ENCODE results near the gene EPHA4. TPM values are rescaled to one million over a fixed set of nuclear protein-coding genes. Genes with fewer than 3 reads are reported as not detected.
"Not testable (repeated sequence)": the region's sequence is repeated elsewhere in the genome, so short reads cannot be mapped to it uniquely, and the experiment has no call there.

EPHA4 gene
- total RNA-seq, 2 donors from 2014 or later: 0.73 to 5.2 TPM

DNA sequence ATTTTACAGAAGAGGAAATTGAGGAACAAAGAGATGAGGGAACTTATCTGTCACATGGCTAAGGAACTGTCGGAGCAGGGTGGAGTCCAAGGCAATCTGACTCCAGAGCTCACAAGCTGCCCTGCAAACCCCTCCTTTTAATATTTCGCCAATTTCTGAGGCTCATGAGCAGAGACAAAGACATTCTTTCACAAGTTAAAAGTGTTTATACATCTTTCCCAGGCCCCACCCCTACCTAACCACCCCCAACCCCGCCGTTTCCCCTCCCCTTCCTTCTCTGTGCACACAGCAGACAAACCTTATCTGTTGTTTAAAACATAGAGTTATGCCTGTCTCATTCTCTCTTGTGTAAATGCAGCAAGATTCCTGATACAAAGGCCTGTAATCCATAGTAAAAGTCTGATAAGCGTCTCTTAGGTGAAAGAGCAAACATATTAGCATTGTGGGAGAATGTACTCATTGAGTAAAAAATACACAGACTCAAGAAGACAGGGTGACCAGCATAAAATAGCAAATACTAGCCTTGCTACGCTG, 44.3 kb downstream of the EPHA4 start:
- peaks cover 0 to 4% of the 10 kb centered on the region in 2 donors for H3K9me3 Mint-ChIP-seq
- peak overlapping the region in 1 of 2 donors; percentile 34 for H3K27ac Mint-ChIP-seq
- no peak for ATAC-seq
- no peak for DNase-seq (ENCODE audit: low spot score in 2 of 2)
- peaks cover 0 to 7% of the 10 kb centered on the region in 2 donors for H3K36me3 Mint-ChIP-seq

DNA sequence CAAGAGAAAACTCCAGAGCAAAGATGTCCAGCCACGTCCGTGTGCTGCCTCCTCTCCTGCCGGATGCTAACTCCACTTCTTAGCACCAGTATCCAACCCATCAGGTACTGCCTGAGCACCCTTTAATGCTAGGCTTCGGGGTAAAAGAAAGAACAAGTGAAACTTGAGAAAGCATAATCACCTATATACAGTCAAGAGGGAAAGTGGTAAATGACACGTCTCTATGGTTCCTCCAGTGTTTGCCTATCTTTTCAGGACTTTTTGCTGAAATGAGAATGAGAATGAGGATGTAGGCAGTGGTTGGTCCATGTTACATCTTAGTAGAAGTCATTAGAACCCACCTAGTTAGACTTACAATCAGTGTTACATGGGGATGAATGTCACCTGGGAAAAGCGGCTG, 47.9 kb downstream of the EPHA4 start:
- H3K27ac Mint-ChIP-seq: no peak overlapping the region
- H3K36me3 Mint-ChIP-seq: no peaks in the 10 kb centered on the region
- ATAC-seq (no peak), DNase-seq (ENCODE audit: low spot score in 2 of 2) (no peak)
- H3K9me3 Mint-ChIP-seq: peaks cover 0 to 5% of the 10 kb centered on the region in 2 donors

DNA sequence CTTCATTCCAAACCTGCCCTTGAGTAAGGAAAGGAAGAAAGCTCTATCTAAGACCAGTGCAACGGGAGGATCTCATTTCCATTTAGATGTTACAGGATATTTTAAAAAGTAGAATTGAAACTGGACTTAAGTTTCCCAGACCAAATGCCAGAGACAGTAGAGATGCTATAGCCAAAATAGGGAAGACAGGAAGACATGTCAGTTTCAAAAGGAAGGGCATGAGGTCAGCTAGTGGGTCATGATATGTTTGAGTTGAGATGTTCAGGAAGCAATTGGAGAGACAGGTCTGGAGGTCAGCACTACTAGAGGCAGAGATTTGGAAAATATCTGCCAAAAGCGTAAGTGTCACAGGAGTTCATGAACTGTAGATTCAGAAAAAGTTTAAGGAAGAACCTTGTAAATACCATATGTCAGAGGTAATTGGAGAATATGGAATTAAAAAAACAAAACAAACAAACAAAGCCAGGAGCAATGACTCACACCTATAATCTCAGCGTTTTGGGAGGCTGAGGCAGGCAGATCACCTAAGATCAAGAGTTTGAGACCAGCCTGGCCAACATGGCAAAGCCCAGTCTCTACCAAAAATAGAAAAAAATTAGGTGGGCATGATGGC, 50.8 kb downstream of the EPHA4 start:
- H3K27ac Mint-ChIP-seq: no peak overlapping the region
- DNase-seq (ENCODE audit: low spot score in 2 of 2) (no peak), ATAC-seq (no peak)
- peaks cover 0 to 5% of the 10 kb centered on the region in 2 donors for H3K9me3 Mint-ChIP-seq
- H3K36me3 Mint-ChIP-seq: no peaks in the 10 kb centered on the region

DNA sequence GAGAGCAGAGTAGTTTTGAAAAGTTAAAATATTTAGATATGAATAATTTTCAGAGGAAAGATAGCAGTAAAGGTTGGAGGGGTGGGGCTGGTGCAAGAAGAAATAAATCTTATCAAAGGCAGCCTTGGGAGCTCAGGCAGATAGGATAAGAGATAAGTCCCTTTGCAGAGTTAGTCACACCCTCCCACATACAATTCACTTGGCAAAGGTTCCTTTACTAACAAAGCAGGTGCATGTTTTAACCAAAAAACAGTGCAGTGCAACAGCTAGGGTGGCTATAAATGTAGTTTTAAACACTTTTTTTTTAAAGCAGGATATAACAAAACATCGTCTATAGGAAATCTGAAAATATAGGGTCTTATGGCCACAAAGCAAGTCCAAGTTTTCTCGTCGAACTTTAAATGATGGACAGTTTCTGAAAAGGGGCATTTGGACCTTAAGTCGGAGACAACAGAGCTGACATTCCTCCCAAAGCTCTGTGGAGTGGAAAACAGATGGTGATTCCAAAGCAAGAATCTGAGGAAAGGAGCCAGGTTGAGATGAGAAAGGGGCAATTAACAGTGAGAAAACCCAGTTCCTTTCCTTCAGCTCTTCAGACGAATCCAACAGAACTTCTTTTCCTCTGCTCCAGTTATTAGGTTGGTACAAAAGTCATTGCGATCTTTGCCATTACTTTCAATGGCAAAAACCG, 53.0 kb downstream of the EPHA4 start:
- Mint-ChIP-seq H3K27ac (no peak overlapping the region), H3K36me3 (no peaks in the 10 kb centered on the region), H3K9me3 (peaks cover 0 to 5% of the 10 kb centered on the region in 2 donors)
- ATAC-seq (no peak), DNase-seq (ENCODE audit: low spot score in 2 of 2) (no peak)

DNA sequence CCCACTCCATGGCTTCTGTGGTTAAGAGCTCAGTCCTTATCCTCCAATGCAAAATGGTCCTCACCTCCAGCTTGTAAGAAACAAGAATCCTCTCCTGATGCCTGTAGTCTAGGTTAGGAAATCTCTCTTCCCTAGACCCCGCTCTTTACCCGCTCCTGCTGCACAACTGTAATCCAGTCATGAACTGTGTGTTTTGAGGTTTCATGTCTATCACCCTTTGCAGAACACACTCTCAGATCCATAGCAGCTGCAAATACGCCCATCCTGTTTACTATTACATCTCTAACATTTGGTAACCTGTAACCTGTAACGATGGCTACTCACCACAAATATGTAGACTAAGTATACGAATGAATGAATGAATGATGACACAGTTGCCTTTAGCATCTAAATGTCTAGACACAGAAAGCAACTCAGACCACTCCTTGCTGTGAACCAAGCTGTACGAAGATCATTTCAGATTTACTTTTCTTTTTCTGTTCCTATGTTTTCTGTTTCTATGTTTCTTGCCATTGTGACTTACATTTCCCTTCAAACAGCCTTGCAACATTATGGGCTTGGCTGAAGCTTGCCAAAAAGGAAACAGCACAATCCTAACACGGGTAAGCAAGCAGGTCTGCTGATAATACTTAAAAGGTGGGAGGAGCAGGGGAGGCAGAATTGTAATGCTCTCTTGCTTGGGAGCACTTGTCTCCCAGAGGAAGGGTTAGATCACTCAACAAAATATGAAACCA, 53.7 kb downstream of the EPHA4 start:
- no peak overlapping the region for H3K27ac Mint-ChIP-seq
- DNase-seq (ENCODE audit: low spot score in 2 of 2) (peak in 1 of 2 donors; percentile 33), ATAC-seq (peak; percentile 72 to 84)
- H3K36me3 Mint-ChIP-seq: no peaks in the 10 kb centered on the region
- H3K9me3 Mint-ChIP-seq: peaks cover 0 to 5% of the 10 kb centered on the region in 2 donors

DNA sequence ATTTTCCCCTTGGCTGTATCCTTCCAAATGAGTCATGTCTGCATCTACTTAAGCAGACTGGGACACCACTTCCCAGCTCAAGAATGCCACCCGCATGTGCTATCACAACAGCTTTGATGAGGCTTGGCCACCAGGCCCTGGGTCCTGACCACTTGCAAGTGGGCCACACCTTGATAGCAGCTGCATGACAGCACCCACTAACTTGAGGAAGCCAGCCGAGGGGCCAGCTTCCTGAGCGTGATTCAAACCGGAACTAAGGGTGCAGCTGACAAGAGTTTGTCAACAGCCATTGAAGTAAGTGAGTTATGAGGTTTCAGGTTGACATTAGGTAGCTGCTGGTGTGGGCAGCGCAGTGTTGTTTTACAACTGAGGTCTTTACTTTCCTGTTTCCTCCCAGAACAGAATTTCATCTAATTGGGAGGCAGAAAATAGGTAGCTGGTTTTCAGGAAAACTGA, 54.4 kb downstream of the EPHA4 start:
- Mint-ChIP-seq H3K27ac (no peak overlapping the region), H3K36me3 (no peaks in the 10 kb centered on the region), H3K9me3 (peaks cover 0 to 5% of the 10 kb centered on the region in 2 donors)
- ATAC-seq (peak; percentile 83 to 86), DNase-seq (ENCODE audit: low spot score in 2 of 2) (peak; percentile 60 to 66)

DNA sequence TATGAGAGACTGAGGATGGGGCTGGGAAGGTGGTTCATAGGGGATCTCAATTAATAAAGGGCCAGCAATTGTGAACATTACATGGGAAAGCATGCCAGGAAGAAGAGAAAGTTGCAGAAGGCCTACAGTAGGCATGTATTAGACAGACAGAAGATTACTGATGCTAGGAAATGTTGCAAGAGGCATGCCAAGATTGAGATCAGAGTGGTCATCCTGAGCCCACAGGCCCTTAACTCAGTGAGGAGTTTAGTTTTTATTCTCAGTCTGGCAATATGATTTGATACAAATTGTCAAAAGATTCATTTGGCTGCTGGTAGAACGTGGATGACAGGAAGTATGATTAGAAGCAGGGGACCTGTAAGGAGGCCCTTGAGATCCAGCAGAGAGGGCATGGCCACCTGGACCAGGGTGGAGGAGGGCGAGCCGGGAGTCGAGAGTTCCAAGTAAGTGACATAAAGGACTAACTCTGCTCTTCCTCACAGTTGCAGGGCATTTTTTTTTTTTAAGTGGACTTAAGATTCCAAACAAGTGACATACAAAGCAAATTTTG, 54.9 kb downstream of the EPHA4 start:
- ATAC-seq (no peak), DNase-seq (ENCODE audit: low spot score in 2 of 2) (peak in 1 of 2 donors; percentile 7)
- no peaks in the 10 kb centered on the region for H3K36me3 Mint-ChIP-seq
- H3K9me3 Mint-ChIP-seq: peaks cover 0 to 5% of the 10 kb centered on the region in 2 donors
- no peak overlapping the region for H3K27ac Mint-ChIP-seq

DNA sequence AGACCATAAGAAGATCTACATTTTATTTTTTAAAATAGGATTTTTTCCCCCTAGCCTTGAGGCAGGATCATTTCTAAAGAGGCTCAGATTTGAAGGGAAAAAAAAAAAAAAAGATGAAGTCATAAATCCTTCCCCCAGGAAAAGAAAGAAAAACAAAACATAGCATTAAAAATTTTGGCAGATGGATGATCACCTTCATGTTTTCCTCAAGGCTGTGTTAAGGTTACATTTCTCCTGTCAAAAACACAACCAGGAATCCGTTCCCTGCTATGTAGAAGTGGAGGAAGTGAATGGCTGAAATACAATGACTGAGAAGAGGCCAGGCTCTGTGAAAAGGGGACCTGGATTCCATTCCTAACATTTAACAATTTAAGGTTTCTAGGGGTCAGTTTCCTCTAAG, 56.2 kb downstream of the EPHA4 start:
- Mint-ChIP-seq H3K9me3 (peaks cover 0 to 3% of the 10 kb centered on the region in 2 donors), H3K27ac (no peak overlapping the region), H3K36me3 (peaks cover 0 to 5% of the 10 kb centered on the region in 2 donors)
- DNase-seq (ENCODE audit: low spot score in 2 of 2) (no peak), ATAC-seq (no peak)

DNA sequence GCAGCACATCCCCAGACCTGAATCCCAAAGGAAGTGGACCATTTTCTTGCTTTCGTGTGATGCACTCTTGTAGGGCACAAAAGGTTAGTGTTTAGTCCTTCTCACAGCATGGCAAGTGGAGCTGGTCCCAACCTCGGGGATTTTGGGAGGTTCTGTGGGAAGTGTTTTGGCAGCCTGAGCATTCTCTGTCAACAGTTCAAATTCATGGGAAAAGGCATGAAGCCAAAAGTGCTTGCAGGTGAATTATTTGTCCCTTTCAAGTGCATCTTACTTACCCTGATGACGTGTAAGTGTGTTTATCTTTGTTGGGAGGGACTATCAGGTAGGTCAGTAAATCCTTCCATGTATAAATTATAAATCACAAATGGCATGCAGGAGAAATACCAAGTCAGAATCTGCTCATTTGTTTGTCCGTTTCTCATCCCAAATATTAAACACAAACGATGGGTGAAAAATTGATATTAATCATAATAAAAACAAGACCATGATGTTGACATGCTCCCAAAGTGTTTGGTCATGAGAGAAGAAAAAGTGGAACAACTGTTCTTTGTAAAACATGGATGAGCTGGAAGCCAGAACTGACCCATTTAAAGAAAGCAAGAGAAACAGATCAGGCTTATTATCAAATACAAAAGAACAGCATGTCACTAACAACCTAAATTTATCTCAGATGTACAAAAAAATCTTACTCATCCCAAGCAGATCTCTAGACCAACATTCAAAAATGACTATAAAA, 57.6 kb downstream of the EPHA4 start:
- H3K27ac Mint-ChIP-seq: no peak overlapping the region
- ATAC-seq (no peak), DNase-seq (ENCODE audit: low spot score in 2 of 2) (no peak)
- peaks cover 0 to 5% of the 10 kb centered on the region in 2 donors for H3K36me3 Mint-ChIP-seq
- H3K9me3 Mint-ChIP-seq: peaks cover 0 to 3% of the 10 kb centered on the region in 2 donors

DNA sequence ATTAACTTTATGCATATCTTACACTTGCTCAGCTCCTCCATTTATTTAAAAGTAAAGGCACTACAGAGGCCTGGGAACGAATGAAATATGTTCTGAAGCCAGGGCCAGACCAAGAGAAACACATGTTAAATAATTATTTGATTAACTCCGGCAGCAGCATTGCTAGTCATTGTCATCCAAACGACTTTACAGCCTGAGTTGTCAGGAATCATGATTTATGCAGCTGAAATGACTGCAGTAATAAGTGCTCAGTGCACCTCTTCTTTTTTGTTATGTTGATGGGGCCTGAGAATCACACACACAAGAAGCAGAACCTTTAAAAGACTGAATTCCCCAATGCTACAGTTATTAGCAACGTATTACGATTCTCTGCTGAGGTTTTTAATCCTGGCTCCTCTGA, 58.9 kb downstream of the EPHA4 start:
- ATAC-seq: no peak
- H3K36me3 Mint-ChIP-seq: peaks cover 0 to 5% of the 10 kb centered on the region in 2 donors
- no peak for DNase-seq (ENCODE audit: low spot score in 2 of 2)
- peaks cover 0 to 3% of the 10 kb centered on the region in 2 donors for H3K9me3 Mint-ChIP-seq
- no peak overlapping the region for H3K27ac Mint-ChIP-seq

DNA sequence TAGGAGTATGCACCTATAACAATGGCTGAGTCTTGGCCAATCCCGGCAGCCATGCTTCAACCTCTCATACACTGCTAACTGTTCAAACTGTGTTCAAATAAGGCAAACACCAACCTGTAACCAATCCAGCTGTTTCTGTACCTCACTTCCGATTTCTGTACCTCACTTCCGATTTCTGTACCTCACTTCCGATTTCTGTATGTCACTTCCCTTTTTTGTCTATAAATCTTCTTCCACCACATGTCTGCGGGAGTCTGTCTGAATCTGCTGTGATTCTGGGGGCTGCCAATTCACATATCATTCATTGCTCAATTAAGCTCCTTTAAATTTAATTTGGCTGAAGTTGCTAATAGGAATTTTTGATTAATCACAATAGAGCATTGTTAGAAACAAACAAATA, 60.8 kb downstream of the EPHA4 start:
- H3K27ac Mint-ChIP-seq; ATAC-seq; DNase-seq (ENCODE audit: low spot score in 2 of 2); H3K9me3 Mint-ChIP-seq; H3K36me3 Mint-ChIP-seq: not testable (repeated sequence)

DNA sequence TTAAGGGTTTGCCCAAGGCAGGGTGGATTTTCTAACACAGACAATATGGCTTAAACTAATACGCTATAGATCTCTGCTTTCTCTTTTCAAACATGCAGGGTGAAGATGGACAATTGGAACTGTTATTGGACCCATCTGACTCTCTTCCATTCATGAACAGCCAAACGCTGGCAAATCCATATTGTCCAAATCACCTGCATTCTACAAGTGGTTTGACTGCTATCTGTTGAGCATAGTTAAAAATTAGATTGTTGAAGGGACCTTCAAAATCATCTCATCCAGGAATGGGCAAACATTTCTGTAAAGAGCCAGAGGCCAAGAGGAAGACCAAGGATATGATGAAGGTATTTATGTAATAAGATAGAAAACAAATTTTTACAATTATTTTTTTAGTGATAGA, 65.6 kb downstream of the EPHA4 start:
- H3K36me3 Mint-ChIP-seq: peaks cover 0 to 4% of the 10 kb centered on the region in 2 donors
- ATAC-seq: no peak
- no peak overlapping the region for H3K27ac Mint-ChIP-seq
- DNase-seq (ENCODE audit: low spot score in 2 of 2): no peak
- peaks cover 0 to 3% of the 10 kb centered on the region in 2 donors for H3K9me3 Mint-ChIP-seq

DNA sequence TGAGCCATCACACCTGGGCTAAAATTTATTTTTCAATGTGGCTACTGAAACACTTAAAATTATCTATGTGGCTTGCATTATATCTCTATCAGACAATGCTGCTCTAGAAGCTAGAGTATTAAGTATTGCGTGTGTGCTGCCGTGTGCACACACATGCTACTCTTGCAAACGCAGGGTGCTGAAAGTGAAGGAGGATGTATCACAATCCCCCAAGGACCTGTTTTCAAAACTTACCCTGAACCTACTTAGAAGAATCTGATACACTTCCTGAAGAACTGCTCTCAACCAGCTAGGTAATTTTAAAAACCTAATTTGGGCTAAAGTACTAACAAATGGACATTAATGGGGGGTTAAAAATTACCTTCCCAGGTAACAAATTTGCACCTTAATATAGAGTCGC, 66.5 kb downstream of the EPHA4 start:
- Mint-ChIP-seq H3K27ac (no peak overlapping the region), H3K36me3 (no peaks in the 10 kb centered on the region), H3K9me3 (no peaks in the 10 kb centered on the region)
- DNase-seq (ENCODE audit: low spot score in 2 of 2): no peak
- no peak for ATAC-seq

DNA sequence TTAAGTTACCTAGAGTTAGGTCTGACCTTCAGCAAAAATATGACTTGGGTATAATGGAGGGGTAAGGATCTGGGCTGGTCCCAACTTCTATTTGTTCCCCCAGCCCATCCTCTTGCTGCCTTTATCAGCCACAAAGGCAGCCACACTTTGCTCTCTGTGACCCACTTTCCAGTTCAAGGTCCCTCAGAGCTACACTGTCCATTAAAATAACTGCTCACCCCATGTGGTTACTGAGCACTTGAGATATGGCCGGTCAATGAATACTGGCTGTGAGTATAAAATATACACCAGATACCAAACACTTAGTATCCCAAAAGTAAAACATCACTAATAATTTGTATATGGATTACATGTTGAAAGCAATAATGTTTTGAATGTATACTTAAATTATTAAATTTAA, 67.2 kb downstream of the EPHA4 start:
- DNase-seq (ENCODE audit: low spot score in 2 of 2) (no peak), ATAC-seq (no peak)
- Mint-ChIP-seq H3K9me3 (no peaks in the 10 kb centered on the region), H3K36me3 (no peaks in the 10 kb centered on the region), H3K27ac (no peak overlapping the region)

DNA sequence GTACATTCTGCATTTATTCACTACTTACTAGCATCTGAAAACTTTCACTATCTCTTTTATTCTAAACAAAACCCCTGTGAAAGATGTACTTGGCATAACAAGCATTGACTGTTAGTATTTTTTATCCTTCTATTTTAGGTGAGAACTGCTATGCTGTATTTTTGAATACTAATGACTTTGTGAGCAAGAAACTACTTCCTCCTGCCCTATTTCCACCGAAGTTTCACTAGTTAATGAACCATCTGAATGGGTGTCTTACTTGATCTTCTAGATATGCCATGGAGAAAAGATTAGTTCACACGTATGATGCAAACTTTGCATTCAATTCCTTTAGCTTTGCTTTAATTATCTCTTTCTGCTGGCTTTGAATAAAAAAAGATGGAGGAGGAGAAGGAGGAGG, 68.1 kb downstream of the EPHA4 start:
- no peaks in the 10 kb centered on the region for H3K9me3 Mint-ChIP-seq
- DNase-seq (ENCODE audit: low spot score in 2 of 2) (no peak), ATAC-seq (no peak)
- no peaks in the 10 kb centered on the region for H3K36me3 Mint-ChIP-seq
- no peak overlapping the region for H3K27ac Mint-ChIP-seq

DNA sequence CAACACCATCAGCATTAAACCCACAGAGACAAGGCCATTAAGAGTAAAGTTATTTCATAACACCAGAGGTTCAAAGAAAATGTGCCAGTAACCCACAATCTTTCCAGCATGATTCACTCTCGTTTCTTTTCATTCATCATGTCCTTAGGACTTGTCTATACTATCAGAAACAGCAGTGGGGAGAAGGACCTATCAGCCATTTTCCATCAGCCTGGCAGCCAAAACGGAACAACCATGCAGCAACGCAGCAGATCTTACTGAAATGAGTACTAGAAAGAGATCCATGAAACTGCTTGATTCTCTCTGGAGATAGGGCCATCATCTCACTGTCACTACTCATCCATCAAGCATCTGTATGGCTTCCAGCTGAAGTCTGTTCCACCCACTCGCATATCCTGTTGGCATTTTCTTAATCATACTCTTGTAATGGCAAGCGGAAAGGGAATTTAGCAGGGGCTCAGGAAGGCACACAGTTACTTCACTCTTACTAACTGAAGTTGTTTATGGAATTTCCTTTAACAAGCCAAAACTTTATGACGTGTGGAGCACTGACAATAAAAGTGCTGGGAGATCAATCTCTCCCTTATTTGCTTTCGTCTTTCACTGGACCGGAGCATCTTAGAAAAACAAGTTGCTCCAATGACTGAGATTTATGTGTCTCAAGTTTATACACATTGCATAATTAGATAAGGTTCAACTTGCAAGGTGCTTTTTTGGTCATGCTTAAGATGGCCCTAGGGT, 69.7 kb downstream of the EPHA4 start:
- Mint-ChIP-seq H3K27ac (no peak overlapping the region), H3K36me3 (no peaks in the 10 kb centered on the region), H3K9me3 (no peaks in the 10 kb centered on the region)
- DNase-seq (ENCODE audit: low spot score in 2 of 2) (no peak), ATAC-seq (peak; percentile 51 to 83)

All from activated naive CD4-positive, alpha-beta T cell treated with anti-CD3 and anti-CD28 coated beads, Interleukin-2, amount 50 U/mL, for 72 hours (primary cell).